ENCODE data around the gene AGAP4. TPM values are rescaled to one million over a fixed set of nuclear protein-coding genes. Genes with fewer than 3 reads are reported as not detected.
"Not testable (repeated sequence)": the region's sequence is repeated elsewhere in the genome, so short reads cannot be mapped to it uniquely, and the experiment has no call there.

The AGAP4 gene
- total and polyA plus RNA-seq, 2 donors (not counting 1 experiment from before 2014, with no cell fraction given), result 23.8 to 35.4 TPM

- CTCF ChIA-PET; H3K4me1 Mint-ChIP-seq; H3K27me3 ChIP-seq (replicated peaks in 1 of 4; ENCODE audit: control extremely low read depth in 1 of 4, control insufficient read depth in 3 of 4, insufficient read depth in 4 of 4, low read length in 3 of 4); intact Hi-C loops (cut with micrococcal nuclease); H4K20me1 ChIP-seq (ENCODE audit: control insufficient read depth, insufficient read depth, low read length, poor library complexity, severe bottlenecking); H3K27ac Mint-ChIP-seq; DNase-seq; H3K27ac ChIP-seq (ENCODE audit: low read length in 2 of 2); H3K9me3 Mint-ChIP-seq (ENCODE audit: insufficient read depth); H3K4me2 ChIP-seq (replicated peaks; ENCODE audit: low read depth, low read length, poor library complexity, severe bottlenecking); POLR2A ChIA-PET; H3K9me3 ChIP-seq (ENCODE audit: control extremely low read depth in 1 of 3, control insufficient read depth in 2 of 3, insufficient read depth in 1 of 3, low read length in 2 of 3); H3K4me1 ChIP-seq (ENCODE audit: control insufficient read depth in 2 of 2, insufficient read depth in 2 of 2, low read length in 2 of 2); H3K27me3 Mint-ChIP-seq; H3K36me3 ChIP-seq (replicated peaks in 1 of 2; ENCODE audit: control extremely low read depth in 1 of 2, control insufficient read depth in 1 of 2, extremely low read depth in 1 of 2, insufficient read depth in 2 of 2, low read length in 1 of 2); H2AFZ ChIP-seq (ENCODE audit: insufficient read depth, low read depth, low read length, poor library complexity, severe bottlenecking); ATAC-seq (ENCODE audit: low read depth); H3K9ac ChIP-seq (ENCODE audit: low read length); H3K4me3 Mint-ChIP-seq; H3K79me2 ChIP-seq (ENCODE audit: control insufficient read depth, insufficient read depth, low read length); H3K4me3 ChIP-seq (ENCODE audit: control extremely low read depth in 1 of 5, extremely low read depth in 1 of 5, insufficient read depth in 1 of 5, low read depth in 2 of 5, low read length in 4 of 5): not testable (repeated sequence)
- no CpG with 5 or more reads among the region's 3 CpGs for WGBS (ENCODE audit: insufficient coverage)
Measured at GRCh38 chr10:45848467-45848866, 1.2 kb upstream of the AGAP4 start.

GRCh38 chr10:45822918-45823317 lies 24.4 kb downstream of the AGAP4 start:
- DNase-seq; CTCF ChIA-PET; H4K20me1 ChIP-seq (ENCODE audit: control insufficient read depth, insufficient read depth, low read length, poor library complexity, severe bottlenecking); H3K27ac ChIP-seq (ENCODE audit: low read length in 2 of 2); H3K27me3 ChIP-seq (replicated peaks in 1 of 4; ENCODE audit: control extremely low read depth in 1 of 4, control insufficient read depth in 3 of 4, insufficient read depth in 4 of 4, low read length in 3 of 4); H3K4me2 ChIP-seq (replicated peaks; ENCODE audit: low read depth, low read length, poor library complexity, severe bottlenecking); H3K4me3 Mint-ChIP-seq; H3K9me3 ChIP-seq (ENCODE audit: control extremely low read depth in 1 of 3, control insufficient read depth in 2 of 3, insufficient read depth in 1 of 3, low read length in 2 of 3); H3K27me3 Mint-ChIP-seq; H3K9me3 Mint-ChIP-seq (ENCODE audit: insufficient read depth); H3K4me1 Mint-ChIP-seq; H3K36me3 ChIP-seq (replicated peaks in 1 of 2; ENCODE audit: control extremely low read depth in 1 of 2, control insufficient read depth in 1 of 2, extremely low read depth in 1 of 2, insufficient read depth in 2 of 2, low read length in 1 of 2); H3K27ac Mint-ChIP-seq; POLR2A ChIA-PET; ATAC-seq (ENCODE audit: low read depth); H3K9ac ChIP-seq (ENCODE audit: low read length); H3K79me2 ChIP-seq (ENCODE audit: control insufficient read depth, insufficient read depth, low read length); H2AFZ ChIP-seq (ENCODE audit: insufficient read depth, low read depth, low read length, poor library complexity, severe bottlenecking); intact Hi-C loops (cut with micrococcal nuclease); H3K4me3 ChIP-seq (ENCODE audit: control extremely low read depth in 1 of 5, extremely low read depth in 1 of 5, insufficient read depth in 1 of 5, low read depth in 2 of 5, low read length in 4 of 5); H3K4me1 ChIP-seq (ENCODE audit: control insufficient read depth in 2 of 2, insufficient read depth in 2 of 2, low read length in 2 of 2): not testable (repeated sequence)
- no CpG with 5 or more reads among the region's 2 CpGs for WGBS (ENCODE audit: insufficient coverage)

GRCh38 chr10:45820107-45820830 lies 27.0 kb downstream of the AGAP4 start:
- POLR2A ChIA-PET, CTCF ChIA-PET: not testable (repeated sequence)

More at GRCh38 chr10:45820107-45820830, 27.0 kb downstream of the AGAP4 start:
- H3K4me2 ChIP-seq (replicated peaks; ENCODE audit: low read depth, low read length, poor library complexity, severe bottlenecking); H4K20me1 ChIP-seq (ENCODE audit: control insufficient read depth, insufficient read depth, low read length, poor library complexity, severe bottlenecking); H3K4me3 Mint-ChIP-seq; H3K36me3 ChIP-seq (replicated peaks in 1 of 2; ENCODE audit: control extremely low read depth in 1 of 2, control insufficient read depth in 1 of 2, extremely low read depth in 1 of 2, insufficient read depth in 2 of 2, low read length in 1 of 2); H3K4me3 ChIP-seq (ENCODE audit: control extremely low read depth in 1 of 5, extremely low read depth in 1 of 5, insufficient read depth in 1 of 5, low read depth in 2 of 5, low read length in 4 of 5); H3K9me3 Mint-ChIP-seq (ENCODE audit: insufficient read depth); H3K9ac ChIP-seq (ENCODE audit: low read length); DNase-seq; H2AFZ ChIP-seq (ENCODE audit: insufficient read depth, low read depth, low read length, poor library complexity, severe bottlenecking); H3K4me1 Mint-ChIP-seq; H3K27me3 ChIP-seq (replicated peaks in 1 of 4; ENCODE audit: control extremely low read depth in 1 of 4, control insufficient read depth in 3 of 4, insufficient read depth in 4 of 4, low read length in 3 of 4); H3K27ac ChIP-seq (ENCODE audit: low read length in 2 of 2); ATAC-seq (ENCODE audit: low read depth); H3K27ac Mint-ChIP-seq; H3K4me1 ChIP-seq (ENCODE audit: control insufficient read depth in 2 of 2, insufficient read depth in 2 of 2, low read length in 2 of 2); intact Hi-C loops (cut with micrococcal nuclease); H3K79me2 ChIP-seq (ENCODE audit: control insufficient read depth, insufficient read depth, low read length); H3K27me3 Mint-ChIP-seq: not testable (repeated sequence)
- WGBS (ENCODE audit: insufficient coverage), result 100% methylated on average over 3 of the region's 6 CpGs
- peaks cover 0 to 17% (median 0%) of the 10 kb centered on the region in 3 donors for H3K9me3 ChIP-seq (ENCODE audit: control extremely low read depth in 1 of 3, control insufficient read depth in 2 of 3, insufficient read depth in 1 of 3, low read length in 2 of 3)

Measured in B cell (primary cell).